Subcutaneous adipose tissue (tissue), 4 donors: ENCODE measurements around the gene KIF7. TPM values are rescaled to one million over a fixed set of nuclear protein-coding genes. Genes with fewer than 3 reads are reported as not detected.

Source experiments
- total RNA-seq, 4 donors: library from RNA; depleted of rRNA; stranded (reverse); fragments of >200 nt; gene quantifications; one replicate each; pipeline ENCODE4 v1.1.0, GENCODE V29; 2016
- TF ChIP-seq, protein P1 (sequence below): fragments of 450-650 bp; IDR thresholded peaks from one replicate; pipeline ENCODE4 v1.5.1; 2016; ENCODE audit warnings: low read depth, mild to moderate bottlenecking, control low read depth, antibody characterized with exemption, moderate library complexity

The KIF7 gene
- total RNA-seq, 4 donors from 2014 or later: 9.0 to 10.0 (median 9.3) TPM

GRCh38 chr15:89652666-89653065 lies 2.6 kb downstream of the KIF7 start:
- TF ChIP-seq, protein P1, sequence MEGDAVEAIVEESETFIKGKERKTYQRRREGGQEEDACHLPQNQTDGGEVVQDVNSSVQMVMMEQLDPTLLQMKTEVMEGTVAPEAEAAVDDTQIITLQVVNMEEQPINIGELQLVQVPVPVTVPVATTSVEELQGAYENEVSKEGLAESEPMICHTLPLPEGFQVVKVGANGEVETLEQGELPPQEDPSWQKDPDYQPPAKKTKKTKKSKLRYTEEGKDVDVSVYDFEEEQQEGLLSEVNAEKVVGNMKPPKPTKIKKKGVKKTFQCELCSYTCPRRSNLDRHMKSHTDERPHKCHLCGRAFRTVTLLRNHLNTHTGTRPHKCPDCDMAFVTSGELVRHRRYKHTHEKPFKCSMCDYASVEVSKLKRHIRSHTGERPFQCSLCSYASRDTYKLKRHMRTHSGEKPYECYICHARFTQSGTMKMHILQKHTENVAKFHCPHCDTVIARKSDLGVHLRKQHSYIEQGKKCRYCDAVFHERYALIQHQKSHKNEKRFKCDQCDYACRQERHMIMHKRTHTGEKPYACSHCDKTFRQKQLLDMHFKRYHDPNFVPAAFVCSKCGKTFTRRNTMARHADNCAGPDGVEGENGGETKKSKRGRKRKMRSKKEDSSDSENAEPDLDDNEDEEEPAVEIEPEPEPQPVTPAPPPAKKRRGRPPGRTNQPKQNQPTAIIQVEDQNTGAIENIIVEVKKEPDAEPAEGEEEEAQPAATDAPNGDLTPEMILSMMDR: no peak

GRCh38 chr15:89652131-89652530 lies 3.1 kb downstream of the KIF7 start:
- TF ChIP-seq, protein P1: no peak

GRCh38 chr15:89649716-89650115 lies 5.6 kb downstream of the KIF7 start:
- TF ChIP-seq, protein P1: no peak

DNA sequence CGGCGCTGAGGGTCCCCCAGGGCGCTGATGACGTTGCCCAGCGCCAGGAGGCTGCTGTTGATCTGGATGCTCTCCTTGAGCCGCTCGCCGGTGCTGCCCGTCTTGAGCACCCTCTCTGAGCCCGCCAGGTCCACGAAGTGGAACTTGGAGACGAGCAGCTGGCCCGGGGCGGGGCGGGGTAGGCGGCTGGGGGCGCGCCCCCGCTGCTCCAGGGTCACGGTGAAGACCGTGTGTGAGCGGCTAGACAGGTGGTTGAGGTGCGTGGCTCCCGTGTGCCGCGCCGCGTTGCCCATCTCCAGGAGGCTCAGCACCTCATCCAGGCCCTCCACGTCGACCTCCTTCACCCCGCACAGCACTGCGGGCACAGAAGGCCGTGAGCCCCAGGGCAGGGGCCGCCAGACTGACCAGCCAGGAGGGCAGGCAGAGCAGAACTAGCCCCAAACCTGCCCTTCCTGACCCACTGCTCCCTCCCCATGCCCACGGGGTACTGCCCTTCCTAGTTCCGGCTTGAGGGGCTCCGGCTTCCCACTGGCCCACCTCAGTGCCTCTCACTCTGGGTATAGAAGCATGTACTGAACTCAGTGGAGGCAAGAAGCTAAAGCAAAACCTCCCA lies 6.1 kb downstream of the KIF7 start:
- TF ChIP-seq, protein P1: no peak

GRCh38 chr15:89648106-89649012 lies 6.9 kb downstream of the KIF7 start:
- TF ChIP-seq, protein P1: no peak

GRCh38 chr15:89647191-89647851 lies 7.9 kb downstream of the KIF7 start:
- TF ChIP-seq, protein P1: no peak
